ENCODE data around the gene PCDHGB6.
"Not testable (repeated sequence)": the region's sequence is repeated elsewhere in the genome, so short reads cannot be mapped to it uniquely, and the experiment has no call there.

GRCh38 chr5:141387557-141388311 is 20.1 kb upstream of the PCDHGB6 start, which contains the start of gene PCDHGB4:
- not testable (repeated sequence) for TF ChIP-seq CTCF (tag by site-specific recombination; IDR thresholded peaks at IDR 0.05); REST (tag by site-specific recombination; IDR thresholded peaks at IDR 0.05); BCL11B (tag by site-specific recombination; IDR thresholded peaks at IDR 0.05; ENCODE audit: low read depth); ZIC2 (tag by site-specific recombination; IDR thresholded peaks at IDR 0.05); ZFP69B (tag by site-specific recombination; IDR thresholded peaks at IDR 0.05); TSHZ1 (tag by site-specific recombination; IDR thresholded peaks at IDR 0.05; ENCODE audit: borderline replicate concordance); ZBTB20 (tag by site-specific recombination; IDR thresholded peaks at IDR 0.05); ZBTB17 (tag by site-specific recombination; IDR thresholded peaks at IDR 0.05); ZNF16 (tag by site-specific recombination; IDR thresholded peaks at IDR 0.05; ENCODE audit: low read depth); ZNF362 (tag by site-specific recombination; IDR thresholded peaks at IDR 0.05); ZBTB49 (tag by site-specific recombination; IDR thresholded peaks at IDR 0.05; ENCODE audit: low read depth)
